Muscle of leg (tissue), 11 donors: ENCODE results near the gene CELA3A. TPM values are rescaled to one million over a fixed set of nuclear protein-coding genes. Genes with fewer than 3 reads are reported as not detected.
"Not testable (repeated sequence)": the region's sequence is repeated elsewhere in the genome, so short reads cannot be mapped to it uniquely, and the experiment has no call there.

Experiments
- DNase-seq: peaks from one replicate; pipeline ENCODE4 v3.0.0; 2013
- H3K27ac ChIP-seq: one replicate; pipeline ENCODE4 v1.5.1; 2013; ENCODE audit warnings: mild to moderate bottlenecking, low read length, control low read depth
- H3K27me3 ChIP-seq: one replicate; pipeline ENCODE4 v1.6.1; 2013; ENCODE audit warnings: low read length; ENCODE audit not compliant: control insufficient read depth, insufficient read depth
- H3K36me3 ChIP-seq: one replicate; pipeline ENCODE4 v1.6.1; 2013; ENCODE audit warnings: low read length; ENCODE audit not compliant: control insufficient read depth, insufficient read depth
- H3K4me1 ChIP-seq: one replicate; pipeline ENCODE4 v1.6.1; 2013; ENCODE audit warnings: low read length; ENCODE audit not compliant: control insufficient read depth, insufficient read depth
- H3K4me3 ChIP-seq: one replicate; pipeline ENCODE4 v1.5.1; 2013; ENCODE audit warnings: low read length, control low read depth
- H3K9me3 ChIP-seq: replicated peaks from 2 replicates; pipeline ENCODE4 v1.6.1; 2013; ENCODE audit warnings: low read depth, low read length; ENCODE audit not compliant: control insufficient read depth
- WGBS: methylation state at CpG from one replicate; pipeline ENCODE4 v1.1.5; 2013; ENCODE audit warnings: missing lambda C conversion rate; ENCODE audit not compliant: insufficient coverage; 5-methylcytosine and 5-hydroxymethylcytosine counted together
- polyA plus RNA-seq, 8 donors: library from polyadenylated mRNA; unstranded; fragments of 120-200 nt; gene quantifications; one replicate each; pipeline versions ENCODE4 v1.2.1 to v1.2.3, GENCODE V29; 2013; ENCODE audit warnings: inconsistent platforms in 1 of 8, low replicate concordance in 1 of 8; ENCODE audit not compliant: insufficient read length in 8 of 8, insufficient read depth in 1 of 8
- total RNA-seq: library from RNA; stranded (reverse); fragments of 120-200 nt; gene quantifications from one replicate; pipeline ENCODE4 v1.2.4, GENCODE V29; 2013

Gene CELA3A
- total and polyA plus RNA-seq, 9 donors, result 0.21 to 1.2 (median 0.79) TPM; not detected in 5

- not testable (repeated sequence) for H3K4me1 ChIP-seq, H3K36me3 ChIP-seq, H3K27ac ChIP-seq, H3K9me3 ChIP-seq, DNase-seq, H3K4me3 ChIP-seq, H3K27me3 ChIP-seq
- WGBS, result 80% methylated on average over 2 of the region's 9 CpGs
These were observed 3.4 kb upstream of the CELA3A start for GRCh38 chr1:21997891-21998623.

- H3K27me3 ChIP-seq, H3K36me3 ChIP-seq, H3K9me3 ChIP-seq, H3K27ac ChIP-seq, H3K4me3 ChIP-seq, H3K4me1 ChIP-seq, DNase-seq: not testable (repeated sequence)
- 80% methylated on average over 2 of the region's 15 CpGs for WGBS
These were observed 2.7 kb upstream of the CELA3A start for GRCh38 chr1:21998624-21999294.

- no CpG with 5 or more reads among the region's 7 CpGs for WGBS
- H3K27ac ChIP-seq, result peak overlapping the region; percentile 29
- DNase-seq, result peak; percentile 21
These were observed 1.8 kb upstream of the CELA3A start for GRCh38 chr1:21999645-22000044.

GRCh38 chr1:22002461-22002860 lies 1.0 kb downstream of the CELA3A start:
- not testable (repeated sequence) for H3K4me3 ChIP-seq, H3K4me1 ChIP-seq, H3K27ac ChIP-seq, H3K36me3 ChIP-seq, DNase-seq, H3K9me3 ChIP-seq, H3K27me3 ChIP-seq
- WGBS, result no CpG with 5 or more reads among the region's 5 CpGs

More at GRCh38 chr1:21999645-22000044, 1.8 kb upstream of the CELA3A start:
- not testable (repeated sequence) for H3K4me3 ChIP-seq, H3K4me1 ChIP-seq, H3K36me3 ChIP-seq, H3K27me3 ChIP-seq, H3K9me3 ChIP-seq

- 83% methylated on average over 6 of the region's 8 CpGs for WGBS
- not testable (repeated sequence) for DNase-seq, H3K9me3 ChIP-seq, H3K27ac ChIP-seq, H3K4me3 ChIP-seq, H3K36me3 ChIP-seq, H3K4me1 ChIP-seq, H3K27me3 ChIP-seq
These were observed 1.4 kb downstream of the CELA3A start for GRCh38 chr1:22002875-22003274.

- no CpG with 5 or more reads among the region's 3 CpGs for WGBS
- not testable (repeated sequence) for H3K4me1 ChIP-seq, H3K9me3 ChIP-seq, DNase-seq, H3K27ac ChIP-seq, H3K27me3 ChIP-seq, H3K36me3 ChIP-seq, H3K4me3 ChIP-seq
These were observed 2.5 kb downstream of the CELA3A start for GRCh38 chr1:22003959-22004358.

GRCh38 chr1:22005261-22006149 lies 4.0 kb downstream of the CELA3A start:
- not testable (repeated sequence) for H3K4me1 ChIP-seq, H3K27ac ChIP-seq, H3K4me3 ChIP-seq, H3K27me3 ChIP-seq, H3K9me3 ChIP-seq, H3K36me3 ChIP-seq, DNase-seq
- WGBS, result 68% methylated on average over 10 of the region's 18 CpGs

- not testable (repeated sequence) for H3K9me3 ChIP-seq, H3K27ac ChIP-seq, H3K4me1 ChIP-seq, H3K4me3 ChIP-seq, H3K27me3 ChIP-seq, DNase-seq, H3K36me3 ChIP-seq
- WGBS, result no CpG with 5 or more reads among the region's 13 CpGs
These were observed 5.3 kb downstream of the CELA3A start for GRCh38 chr1:22006736-22007135.

GRCh38 chr1:22007262-22007661 lies 5.8 kb downstream of the CELA3A start:
- H3K4me1 ChIP-seq, H3K9me3 ChIP-seq, H3K4me3 ChIP-seq, H3K27ac ChIP-seq, DNase-seq, H3K27me3 ChIP-seq, H3K36me3 ChIP-seq: not testable (repeated sequence)
- 81% methylated on average over 3 of the region's 10 CpGs for WGBS

GRCh38 chr1:22009566-22009965 lies 8.1 kb downstream of the CELA3A start:
- not testable (repeated sequence) for H3K4me3 ChIP-seq, H3K27ac ChIP-seq, H3K4me1 ChIP-seq, DNase-seq, H3K27me3 ChIP-seq, H3K36me3 ChIP-seq, H3K9me3 ChIP-seq
- 77% methylated on average over 3 of the region's 11 CpGs for WGBS
